ENCODE data around the gene NXPE3. TPM values are rescaled to one million over a fixed set of nuclear protein-coding genes. Genes with fewer than 3 reads are reported as not detected.
"Not testable (repeated sequence)": the region's sequence is repeated elsewhere in the genome, so short reads cannot be mapped to it uniquely, and the experiment has no call there.

Gene NXPE3
- 14.9 TPM for polyA plus RNA-seq (2013, experiment 1 of 2)
- polyA plus RNA-seq (2013, experiment 2 of 2) = 13.4 TPM

- WGBS, 2 experiments (ENCODE audit: insufficient coverage in 2 of 2) = 0 to 1% methylated on average over 54 to 55 of the region's 78 CpGs
- Histone ChIP-seq H3K4me1 (ENCODE audit: control insufficient read depth, insufficient read depth, low read length, poor library complexity, severe bottlenecking) (no peaks in the 10 kb centered on the region), H3K27ac (ENCODE audit: low read depth, low read length, severe bottlenecking) (no peak within 1 kb of the TSS), H3K36me3 (ENCODE audit: control insufficient read depth, insufficient read depth, low read length) (peaks cover 14% of the 10 kb centered on the region), H3K9me3 (ENCODE audit: control insufficient read depth, low read length) (no peaks in the 10 kb centered on the region), H3K4me3 (ENCODE audit: extremely low read depth, insufficient read depth, low read length, poor library complexity, severe bottlenecking) (peak within 1 kb of the TSS; percentile 72)
These were observed at the start of gene NXPE3 for GRCh38 chr3:101779047-101779821. Gene NXPE3, plus strand, starts transcription at chr3:101779211. Its CDS starts 6,386 bp downstream, at chr3:101785597.

DNA sequence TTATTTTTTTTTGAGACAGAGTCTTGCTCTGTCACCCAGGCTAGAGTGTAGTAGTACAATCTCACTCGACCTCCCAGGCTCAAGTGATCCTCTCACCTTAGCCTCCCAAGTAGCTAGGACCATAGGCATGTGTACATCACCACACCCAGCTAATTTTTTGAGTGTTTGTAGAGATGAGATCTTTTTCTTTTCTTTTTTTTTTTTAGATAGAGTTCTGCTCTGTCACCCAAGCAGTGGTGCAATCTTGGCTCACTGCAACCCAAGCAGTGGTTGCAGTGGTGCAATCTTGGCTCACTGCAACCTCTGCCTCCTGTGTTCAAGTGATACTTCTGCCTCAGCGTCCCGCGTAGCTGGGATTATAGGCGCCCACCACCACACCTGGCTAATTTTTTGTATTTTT, 49.4 kb upstream of the NXPE3 start:
- no peak overlapping the region for H3K27ac ChIP-seq (ENCODE audit: low read depth, low read length, severe bottlenecking)
- peaks cover 71% of the 10 kb centered on the region for H3K36me3 ChIP-seq (ENCODE audit: control insufficient read depth, insufficient read depth, low read length)
- H3K4me1 ChIP-seq (ENCODE audit: control insufficient read depth, insufficient read depth, low read length, poor library complexity, severe bottlenecking) = peaks cover 4% of the 10 kb centered on the region
- no peak overlapping the region for H3K4me3 ChIP-seq (ENCODE audit: extremely low read depth, insufficient read depth, low read length, poor library complexity, severe bottlenecking)
- WGBS, 2 experiments (ENCODE audit: insufficient coverage in 2 of 2) = 82 to 96% methylated on average over 4 to 5 of the region's 5 CpGs
- no peaks in the 10 kb centered on the region for H3K9me3 ChIP-seq (ENCODE audit: control insufficient read depth, low read length)

DNA sequence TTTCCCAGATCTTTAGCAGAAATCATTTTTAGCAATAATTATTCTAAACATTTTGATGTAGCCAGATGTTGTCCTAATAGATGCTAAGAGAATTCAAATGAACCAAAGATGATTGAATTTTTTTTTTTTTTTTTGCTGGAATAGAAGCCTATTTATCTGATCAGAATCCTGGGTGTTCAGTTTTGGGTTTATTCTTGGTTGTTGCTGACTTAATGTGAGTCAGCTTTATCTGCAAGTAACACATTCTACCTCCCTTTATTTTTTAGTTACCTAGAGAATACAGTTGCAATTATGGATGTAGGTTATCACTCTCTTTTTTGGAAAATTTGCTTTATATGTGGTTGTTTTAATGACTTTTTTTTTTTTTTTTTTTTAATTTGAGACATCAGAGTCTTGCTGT, 48.2 kb upstream of the NXPE3 start:
- H3K36me3 ChIP-seq (ENCODE audit: control insufficient read depth, insufficient read depth, low read length) = peaks cover 83% of the 10 kb centered on the region
- H3K4me1 ChIP-seq (ENCODE audit: control insufficient read depth, insufficient read depth, low read length, poor library complexity, severe bottlenecking) = peaks cover 4% of the 10 kb centered on the region
- H3K27ac ChIP-seq (ENCODE audit: low read depth, low read length, severe bottlenecking) = no peak overlapping the region

DNA sequence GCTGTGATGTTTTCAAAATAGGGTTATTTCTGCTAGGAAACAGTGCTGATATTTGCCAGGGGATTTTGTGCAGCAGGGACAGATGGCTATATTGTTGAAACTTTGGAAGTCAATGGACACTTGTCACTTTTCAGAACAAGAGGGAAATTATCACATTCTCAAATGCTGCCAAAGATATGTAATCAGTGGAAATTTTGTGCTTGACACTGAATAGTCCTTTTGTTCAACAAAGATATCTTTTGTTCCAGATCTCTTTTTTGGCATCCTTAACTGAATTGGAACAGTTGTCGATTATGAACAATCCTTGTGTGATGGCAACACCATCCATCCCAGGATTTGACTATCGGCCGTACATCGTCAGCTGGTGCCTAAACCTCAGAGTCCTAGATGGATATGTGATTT, 46.8 kb upstream of the NXPE3 start:
- 100% methylated on average over 3 to 4 of the region's 4 CpGs for WGBS, 2 experiments (ENCODE audit: insufficient coverage in 2 of 2)
- peaks cover 90% of the 10 kb centered on the region for H3K36me3 ChIP-seq (ENCODE audit: control insufficient read depth, insufficient read depth, low read length)
- H3K27ac ChIP-seq (ENCODE audit: low read depth, low read length, severe bottlenecking) = no peak overlapping the region
- H3K4me3 ChIP-seq (ENCODE audit: extremely low read depth, insufficient read depth, low read length, poor library complexity, severe bottlenecking) = no peak overlapping the region
- no peaks in the 10 kb centered on the region for H3K9me3 ChIP-seq (ENCODE audit: control insufficient read depth, low read length)
- H3K4me1 ChIP-seq (ENCODE audit: control insufficient read depth, insufficient read depth, low read length, poor library complexity, severe bottlenecking) = no peaks in the 10 kb centered on the region

More for the DNA sequence above, 48.2 kb upstream of the NXPE3 start:
- no peaks in the 10 kb centered on the region for H3K9me3 ChIP-seq (ENCODE audit: control insufficient read depth, low read length)
- H3K4me3 ChIP-seq (ENCODE audit: extremely low read depth, insufficient read depth, low read length, poor library complexity, severe bottlenecking) = no peak overlapping the region

GRCh38 chr3:101735833-101736232, 43.2 kb upstream of the NXPE3 start:
- H3K27ac ChIP-seq (ENCODE audit: low read depth, low read length, severe bottlenecking) = no peak overlapping the region
- H3K9me3 ChIP-seq (ENCODE audit: control insufficient read depth, low read length) = no peaks in the 10 kb centered on the region
- H3K4me1 ChIP-seq (ENCODE audit: control insufficient read depth, insufficient read depth, low read length, poor library complexity, severe bottlenecking) = no peaks in the 10 kb centered on the region
- H3K4me3 ChIP-seq (ENCODE audit: extremely low read depth, insufficient read depth, low read length, poor library complexity, severe bottlenecking) = no peak overlapping the region
- H3K36me3 ChIP-seq (ENCODE audit: control insufficient read depth, insufficient read depth, low read length) = peaks cover 69% of the 10 kb centered on the region
- 91 to 96% methylated on average over 10 of the region's 10 CpGs for WGBS, 2 experiments (ENCODE audit: insufficient coverage in 2 of 2)

DNA sequence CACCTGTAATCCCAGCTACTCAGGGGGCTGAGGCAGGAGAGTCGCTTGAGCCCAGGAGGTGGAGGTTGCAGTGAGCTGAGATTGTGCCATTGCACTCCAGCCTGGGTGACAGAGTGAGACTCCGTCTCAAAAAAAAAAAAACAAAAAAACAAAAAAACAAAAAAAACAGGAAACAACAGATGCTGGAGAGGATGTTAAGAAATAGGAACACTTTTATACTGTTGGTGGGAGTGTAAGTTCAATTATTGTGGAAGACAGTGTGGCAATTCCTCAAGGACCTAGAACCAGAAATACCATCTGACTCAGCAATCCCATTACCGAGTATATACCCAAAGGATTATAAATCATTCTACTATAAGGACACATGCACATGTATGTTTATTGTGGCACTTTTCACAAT, 37.1 kb upstream of the NXPE3 start:
- peaks cover 35% of the 10 kb centered on the region for H3K36me3 ChIP-seq (ENCODE audit: control insufficient read depth, insufficient read depth, low read length)
- 80% methylated on average over 1 of the region's 3 CpGs; no CpG with 5 or more reads in 1 of the 2 experiments for whole genome bisulfite sequencing, 2 experiments (ENCODE audit: insufficient coverage in 2 of 2)
- not testable (repeated sequence) for H3K27ac ChIP-seq (ENCODE audit: low read depth, low read length, severe bottlenecking); H3K4me1 ChIP-seq (ENCODE audit: control insufficient read depth, insufficient read depth, low read length, poor library complexity, severe bottlenecking); H3K4me3 ChIP-seq (ENCODE audit: extremely low read depth, insufficient read depth, low read length, poor library complexity, severe bottlenecking); H3K9me3 ChIP-seq (ENCODE audit: control insufficient read depth, low read length)

DNA sequence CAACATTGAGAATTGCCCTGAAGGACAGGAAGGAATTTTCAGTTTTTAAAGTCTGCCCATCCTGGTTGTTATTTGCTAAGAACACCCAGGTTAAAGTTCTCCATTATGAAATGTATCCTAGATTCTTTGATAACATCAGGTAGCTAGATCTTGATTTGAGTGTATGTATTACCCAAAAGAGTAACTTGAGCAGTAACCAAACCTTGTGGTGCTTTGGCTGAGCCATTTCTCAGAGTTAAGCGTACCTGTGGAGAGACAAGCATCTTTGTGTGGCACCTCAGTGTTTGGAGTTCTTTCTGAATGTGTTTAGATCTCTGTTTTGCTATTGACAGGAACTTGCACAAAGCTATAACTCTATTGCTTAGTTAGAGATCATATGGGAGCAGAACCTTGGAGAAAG, 34.2 kb upstream of the NXPE3 start:
- no peaks in the 10 kb centered on the region for H3K4me1 ChIP-seq (ENCODE audit: control insufficient read depth, insufficient read depth, low read length, poor library complexity, severe bottlenecking)
- H3K9me3 ChIP-seq (ENCODE audit: control insufficient read depth, low read length) = no peaks in the 10 kb centered on the region
- no peak overlapping the region for H3K27ac ChIP-seq (ENCODE audit: low read depth, low read length, severe bottlenecking)
- peaks cover 25% of the 10 kb centered on the region for H3K36me3 ChIP-seq (ENCODE audit: control insufficient read depth, insufficient read depth, low read length)
- 40% methylated on average over 1 of the region's 1 CpG; no CpG with 5 or more reads in 1 of the 2 experiments for WGBS, 2 experiments (ENCODE audit: insufficient coverage in 2 of 2)
- no peak overlapping the region for H3K4me3 ChIP-seq (ENCODE audit: extremely low read depth, insufficient read depth, low read length, poor library complexity, severe bottlenecking)

DNA sequence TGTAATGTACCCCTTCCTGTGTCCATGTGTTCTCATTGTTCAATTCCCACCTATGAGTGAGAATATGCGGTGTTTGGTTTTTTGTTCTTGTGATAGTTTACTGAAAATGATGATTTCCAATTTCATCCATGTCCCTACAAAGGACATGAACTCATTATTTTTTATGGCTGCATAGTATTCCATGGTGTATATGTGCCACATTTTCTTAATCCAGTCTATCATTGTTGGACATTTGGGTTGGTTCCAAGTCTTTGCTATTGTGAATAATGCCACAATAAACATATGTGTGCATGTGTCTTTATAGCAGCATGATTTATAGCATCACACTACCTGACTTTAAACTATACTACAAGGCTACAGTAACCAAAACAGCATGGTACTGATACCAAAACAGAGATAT, 33.1 kb upstream of the NXPE3 start:
- WGBS, 2 experiments (ENCODE audit: insufficient coverage in 2 of 2) = no CpG with 5 or more reads among the region's 1 CpG
- H3K27ac ChIP-seq (ENCODE audit: low read depth, low read length, severe bottlenecking); H3K9me3 ChIP-seq (ENCODE audit: control insufficient read depth, low read length); H3K4me3 ChIP-seq (ENCODE audit: extremely low read depth, insufficient read depth, low read length, poor library complexity, severe bottlenecking); H3K4me1 ChIP-seq (ENCODE audit: control insufficient read depth, insufficient read depth, low read length, poor library complexity, severe bottlenecking): not testable (repeated sequence)
- H3K36me3 ChIP-seq (ENCODE audit: control insufficient read depth, insufficient read depth, low read length) = peaks cover 25% of the 10 kb centered on the region

DNA sequence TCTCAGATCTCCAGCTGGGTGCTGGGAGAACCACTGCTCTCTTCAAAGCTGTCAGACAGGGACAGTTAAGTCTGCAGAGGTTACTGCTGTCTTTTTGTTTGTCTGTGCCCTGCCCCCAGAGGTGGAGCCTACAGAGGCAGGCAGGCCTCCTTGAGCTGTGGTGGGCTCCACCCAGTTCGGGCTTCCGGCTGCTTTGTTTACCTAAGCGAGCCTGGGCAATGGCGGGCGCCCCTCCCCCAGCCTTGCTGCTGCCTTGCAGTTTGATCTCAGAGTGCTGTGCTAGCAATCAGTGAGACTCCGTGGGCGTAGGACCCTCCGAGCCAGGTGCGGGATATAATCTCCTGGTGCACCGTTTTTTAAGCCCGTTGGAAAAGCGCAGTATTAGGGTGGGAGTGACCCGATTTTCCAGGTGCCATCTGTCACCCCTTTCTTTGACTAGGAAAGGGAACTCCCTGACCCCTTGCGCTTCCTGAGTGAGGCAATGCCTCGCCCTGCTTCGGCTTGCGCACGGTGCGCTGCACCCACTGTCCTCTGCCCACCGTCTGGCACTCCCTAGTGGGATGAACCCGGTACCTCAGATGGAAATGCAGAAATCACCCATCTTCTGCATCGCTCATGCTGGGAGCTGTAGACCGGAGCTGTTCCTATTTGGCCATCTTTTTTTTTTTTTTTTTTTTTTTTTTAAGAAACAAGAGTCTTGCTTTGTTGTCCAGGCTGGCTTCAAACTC, 25.5 kb upstream of the NXPE3 start:
- H3K36me3 ChIP-seq (ENCODE audit: control insufficient read depth, insufficient read depth, low read length) = peaks cover 41% of the 10 kb centered on the region
- H3K9me3 ChIP-seq (ENCODE audit: control insufficient read depth, low read length); H3K4me3 ChIP-seq (ENCODE audit: extremely low read depth, insufficient read depth, low read length, poor library complexity, severe bottlenecking); H3K27ac ChIP-seq (ENCODE audit: low read depth, low read length, severe bottlenecking); H3K4me1 ChIP-seq (ENCODE audit: control insufficient read depth, insufficient read depth, low read length, poor library complexity, severe bottlenecking): not testable (repeated sequence)
- WGBS, 2 experiments (ENCODE audit: insufficient coverage in 2 of 2) = 97 to 100% methylated on average over 4 to 6 of the region's 23 CpGs

GRCh38 chr3:101758224-101758623, 20.8 kb upstream of the NXPE3 start:
- 96 to 100% methylated on average over 4 to 5 of the region's 6 CpGs for WGBS, 2 experiments (ENCODE audit: insufficient coverage in 2 of 2)
- Histone ChIP-seq H3K4me1 (ENCODE audit: control insufficient read depth, insufficient read depth, low read length, poor library complexity, severe bottlenecking) (no peaks in the 10 kb centered on the region), H3K27ac (ENCODE audit: low read depth, low read length, severe bottlenecking) (no peak overlapping the region), H3K36me3 (ENCODE audit: control insufficient read depth, insufficient read depth, low read length) (peaks cover 69% of the 10 kb centered on the region), H3K4me3 (ENCODE audit: extremely low read depth, insufficient read depth, low read length, poor library complexity, severe bottlenecking) (no peak overlapping the region), H3K9me3 (ENCODE audit: control insufficient read depth, low read length) (no peaks in the 10 kb centered on the region)

Measured in mesodermal cell (in vitro differentiated cells).